ENCODE results near the gene MON2.
"Not testable (repeated sequence)": the region's sequence is repeated elsewhere in the genome, so short reads cannot be mapped to it uniquely, and the experiment has no call there.

The MON2 gene

GRCh38 chr12:62466594-62467491, at the start of gene MON2:
TSS of gene MON2 (plus strand) at chr12:62466826. CDS start at chr12:62467208, 382 bp downstream.
- DNase-seq, result peak; percentile 54

GRCh38 chr12:62426089-62426488, 40.5 kb upstream of the MON2 start:
- DNase-seq, result no peak

- DNase-seq, result no peak
These were observed 37.2 kb upstream of the MON2 start for GRCh38 chr12:62429457-62429856.

- DNase-seq, result no peak
These were observed 31.9 kb upstream of the MON2 start for GRCh38 chr12:62434494-62435302.

GRCh38 chr12:62435303-62436163, 31.1 kb upstream of the MON2 start:
- no peak for DNase-seq

- DNase-seq, result no peak
These were observed 30.5 kb upstream of the MON2 start for GRCh38 chr12:62436164-62436503.

- no peak for DNase-seq
These were observed 28.4 kb upstream of the MON2 start for GRCh38 chr12:62438098-62438692.

GRCh38 chr12:62446754-62447452, 19.7 kb upstream of the MON2 start:
- no peak for DNase-seq

GRCh38 chr12:62448436-62448835, 18.2 kb upstream of the MON2 start:
- DNase-seq, result no peak

GRCh38 chr12:62455429-62455828, 11.2 kb upstream of the MON2 start:
- not testable (repeated sequence) for DNase-seq

GRCh38 chr12:62458626-62459025, 8.0 kb upstream of the MON2 start:
- DNase-seq, result no peak

GRCh38 chr12:62459976-62460375, 6.7 kb upstream of the MON2 start:
- no peak for DNase-seq

- DNase-seq, result not testable (repeated sequence)
These were observed 5.3 kb upstream of the MON2 start for GRCh38 chr12:62461171-62461837.

GRCh38 chr12:62463252-62463651, 3.4 kb upstream of the MON2 start:
- DNase-seq, result not testable (repeated sequence)

- no peak for DNase-seq
These were observed 520 bp upstream of the MON2 start for GRCh38 chr12:62466018-62466593.

- no peak for DNase-seq
These were observed 1.8 kb downstream of the MON2 start for GRCh38 chr12:62468397-62468796.

GRCh38 chr12:62468935-62469334, 2.3 kb downstream of the MON2 start:
- no peak for DNase-seq

- DNase-seq, result no peak
These were observed 3.1 kb downstream of the MON2 start for GRCh38 chr12:62469704-62470103.

- no peak for DNase-seq
These were observed 5.1 kb downstream of the MON2 start for GRCh38 chr12:62471734-62472133.

- DNase-seq, result no peak
These were observed 5.8 kb downstream of the MON2 start for GRCh38 chr12:62472472-62472871.
